Hepatocyte (in vitro differentiated cells): Measurements from ENCODE around the gene GJA9. TPM values are rescaled to one million over a fixed set of nuclear protein-coding genes. Genes with fewer than 3 reads are reported as not detected.
"Not testable (repeated sequence)": the region's sequence is repeated elsewhere in the genome, so short reads cannot be mapped to it uniquely, and the experiment has no call there.

Source experiments
- DNase-seq: peaks from one replicate; pipeline ENCODE4 v3.0.0-alpha.2; 2016; ENCODE audit warnings: low spot score
- H2AFZ ChIP-seq: fragments of 200-600 bp; sonication (generic); 2 replicates; pipeline ENCODE4 v1.6.0; 2016; ENCODE audit warnings: antibody characterized with exemption, mild to moderate bottlenecking
- H3K27ac ChIP-seq: fragments of 200-600 bp; sonication (generic); 2 replicates; pipeline ENCODE4 v1.5.1; 2016; ENCODE audit warnings: mild to moderate bottlenecking
- H3K27me3 ChIP-seq: fragments of 200-600 bp; sonication (generic); 2 replicates; pipeline ENCODE4 v1.6.1; 2016
- H3K36me3 ChIP-seq: fragments of 200-600 bp; sonication (generic); replicated peaks from 2 replicates; pipeline ENCODE4 v1.5.1; 2016; ENCODE audit warnings: low read depth; ENCODE audit not compliant: insufficient read depth
- H3K4me1 ChIP-seq: fragments of 200-600 bp; sonication (generic); 2 replicates; pipeline ENCODE4 v1.5.1; 2016; ENCODE audit warnings: mild to moderate bottlenecking, moderate library complexity; ENCODE audit not compliant: insufficient read depth
- H3K4me2 ChIP-seq: fragments of 200-600 bp; sonication (generic); 2 replicates; pipeline ENCODE4 v1.6.0; 2016
- H3K4me3 ChIP-seq: fragments of 200-600 bp; sonication (generic); 2 replicates; pipeline ENCODE4 v1.5.1; 2016; ENCODE audit warnings: mild to moderate bottlenecking
- H3K79me2 ChIP-seq: fragments of 200-600 bp; sonication (generic); 2 replicates; pipeline ENCODE4 v1.6.0; 2017; ENCODE audit warnings: mild to moderate bottlenecking
- H3K9me2 ChIP-seq: fragments of 200-600 bp; sonication (generic); replicated peaks from 2 replicates; pipeline ENCODE4 v1.6.0; 2017; ENCODE audit warnings: mild to moderate bottlenecking; ENCODE audit not compliant: insufficient read depth
- H3K9me3 ChIP-seq: fragments of 200-600 bp; sonication (generic); 2 replicates; pipeline ENCODE4 v1.5.1; 2016; ENCODE audit warnings: low read depth, mild to moderate bottlenecking
- H4K20me1 ChIP-seq: fragments of 200-600 bp; sonication (generic); 2 replicates; pipeline ENCODE4 v1.6.0; 2016; ENCODE audit warnings: mild to moderate bottlenecking; ENCODE audit not compliant: insufficient read depth, poor library complexity, severe bottlenecking
- CTCF ChIP-seq: fragments of 200-600 bp; sonication (generic); IDR thresholded peaks from 2 replicates; pipeline ENCODE4 v1.5.1; 2016; ENCODE audit warnings: antibody characterized with exemption, mild to moderate bottlenecking; ENCODE audit not compliant: poor library complexity
- EZH2 ChIP-seq: fragments of 200-600 bp; sonication (generic); IDR thresholded peaks from 2 replicates; pipeline ENCODE4 v1.6.1; 2016; ENCODE audit warnings: antibody characterized with exemption, mild to moderate bottlenecking, borderline replicate concordance
- EZH2phosphoT487 ChIP-seq: fragments of 200-600 bp; sonication (generic); IDR thresholded peaks from one replicate; pipeline ENCODE4 v1.6.1; 2018; ENCODE audit warnings: antibody characterized with exemption, mild to moderate bottlenecking, low read depth, moderate library complexity; ENCODE audit not compliant: unreplicated experiment, severe bottlenecking
- WGBS: methylation state at CpG from one replicate; pipeline ENCODE4 v1.1.6; 2016; ENCODE audit warnings: low lambda C conversion rate; ENCODE audit errors: missing lambda C conversion rate; 5-methylcytosine and 5-hydroxymethylcytosine counted together
- polyA plus RNA-seq: library from polyadenylated mRNA; unstranded; fragments of >200 nt; fragmentation: Nextera tagmentation; extraction: Ambion mirVana; gene quantifications from 2 replicates; pipeline ENCODE4 v1.2.1, GENCODE V29; 2016
- total RNA-seq: library from RNA; depleted of rRNA; stranded (reverse); fragments of >200 nt; gene quantifications from 2 replicates; pipeline ENCODE4 v1.2.3, GENCODE V29; 2014

Gene GJA9
- total and polyA plus RNA-seq, 2 experiments from 2014 or later = 0.34 TPM; not detected in 1

GRCh38 chr1:38848071-38848470, 33.3 kb downstream of the GJA9 start:
- Histone ChIP-seq H3K9me3 (no peaks in the 10 kb centered on the region), H2AFZ (no peak overlapping the region), H3K9me2 (no peaks in the 10 kb centered on the region), H3K27me3 (no peaks in the 10 kb centered on the region), H3K27ac (no peak overlapping the region), H3K79me2 (peaks cover 36% of the 10 kb centered on the region), H3K4me1 (no peaks in the 10 kb centered on the region), H3K36me3 (peaks cover 7% of the 10 kb centered on the region), H3K4me3 (no peak overlapping the region), H4K20me1 (peaks cover 28% of the 10 kb centered on the region), H3K4me2 (no peak overlapping the region)
- no peak for DNase-seq
- WGBS = 100% methylated on average over 1 of the region's 1 CpG
- TF ChIP-seq CTCF (no peak), EZH2 (no peak), EZH2phosphoT487 (no peak)

- Histone ChIP-seq H3K9me3 (no peaks in the 10 kb centered on the region), H3K27me3 (no peaks in the 10 kb centered on the region), H3K4me1 (no peaks in the 10 kb centered on the region), H3K79me2 (peaks cover 32% of the 10 kb centered on the region), H3K27ac (no peak overlapping the region), H4K20me1 (peaks cover 26% of the 10 kb centered on the region), H3K36me3 (peaks cover 7% of the 10 kb centered on the region), H3K9me2 (no peaks in the 10 kb centered on the region), H3K4me2 (no peak overlapping the region), H3K4me3 (no peak overlapping the region), H2AFZ (no peak overlapping the region)
- 78% methylated on average over 3 of the region's 3 CpGs for WGBS
- TF ChIP-seq CTCF = no peak
- TF ChIP-seq EZH2 = no peak
- no peak for TF ChIP-seq EZH2phosphoT487
- DNase-seq = no peak
Measured at GRCh38 chr1:38846210-38846609, 35.2 kb downstream of the GJA9 start.

DNA sequence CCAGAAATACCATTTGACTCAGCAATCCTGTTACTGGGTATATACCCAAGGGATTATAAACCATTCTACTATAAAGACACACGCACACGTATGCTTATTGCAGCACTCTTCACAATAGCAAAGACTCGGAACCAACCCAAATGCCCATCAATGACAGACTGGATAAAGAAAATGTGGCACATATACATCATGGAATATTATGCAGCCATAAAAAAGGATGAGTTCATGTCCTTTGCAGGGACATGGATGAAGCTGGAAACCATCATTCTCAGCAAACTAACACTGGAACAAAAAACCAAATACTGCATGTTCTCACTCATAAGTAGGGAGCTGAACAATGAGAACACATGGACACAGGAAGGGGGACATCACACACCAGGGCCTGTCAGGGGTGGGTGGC, 36.3 kb downstream of the GJA9 start:
- H3K4me2 ChIP-seq, H3K27ac ChIP-seq, DNase-seq, H3K9me2 ChIP-seq, H3K36me3 ChIP-seq, H3K4me3 ChIP-seq, H2AFZ ChIP-seq, H3K9me3 ChIP-seq, H3K4me1 ChIP-seq, H3K27me3 ChIP-seq: not testable (repeated sequence)
- peaks cover 32% of the 10 kb centered on the region for H3K79me2 ChIP-seq
- 100% methylated on average over 3 of the region's 3 CpGs for WGBS
- peaks cover 23% of the 10 kb centered on the region for H4K20me1 ChIP-seq

GRCh38 chr1:38840281-38840680, 41.1 kb downstream of the GJA9 start:
- H4K20me1 ChIP-seq = peaks cover 19% of the 10 kb centered on the region
- 90% methylated on average over 2 of the region's 2 CpGs for WGBS
- H3K27me3 ChIP-seq = no peaks in the 10 kb centered on the region
- H3K4me3 ChIP-seq = no peak overlapping the region
- DNase-seq = no peak
- H3K4me1 ChIP-seq = no peaks in the 10 kb centered on the region
- H3K36me3 ChIP-seq = peaks cover 4% of the 10 kb centered on the region
- H3K79me2 ChIP-seq = peaks cover 8% of the 10 kb centered on the region
- no peak overlapping the region for H3K27ac ChIP-seq
- TF ChIP-seq EZH2 (no peak), EZH2phosphoT487 (no peak), CTCF (no peak)
- H3K9me3 ChIP-seq = no peaks in the 10 kb centered on the region
- H3K4me2 ChIP-seq = no peak overlapping the region
- no peaks in the 10 kb centered on the region for H3K9me2 ChIP-seq
- no peak overlapping the region for H2AFZ ChIP-seq
